SK-N-SH (cell line): ENCODE results near the gene PTPRN. TPM values are rescaled to one million over a fixed set of nuclear protein-coding genes. Genes with fewer than 3 reads are reported as not detected.

Source experiments
- CTCF ChIA-PET: fragments of 300-600, 350-600 bp; formaldehyde crosslinking; extraction: SDS; loops from one replicate; lab custom pipeline; 2021; lab: Yijun Ruan, JAX
- POLR2A ChIA-PET: fragments of 350-600 bp; sonication (Branson Sonifier 250); formaldehyde crosslinking; extraction: SDS; loops from one replicate; lab custom pipeline; 2020; ENCODE audit warnings: antibody characterized with exemption, inconsistent platforms; lab: Yijun Ruan, JAX
- DNase-seq: peaks from one replicate; pipeline ENCODE4 v3.0.0; 2012
- H2AFZ ChIP-seq: fragments of 200-600 bp; sonication (generic); 2 replicates; pipeline ENCODE4 v1.8.1; 2016; ENCODE audit warnings: antibody characterized with exemption, mild to moderate bottlenecking, low read depth
- H3F3A ChIP-seq: fragments of 200-600 bp; sonication (generic); replicated peaks from 2 replicates; pipeline ENCODE3; 2016; ENCODE audit warnings: antibody characterized with exemption, mild to moderate bottlenecking; ENCODE audit not compliant: insufficient read depth
- H3K27ac ChIP-seq, 2 experiments: fragments of 200-500 bp in 1 of 2; fragments of 200-600 bp in 1 of 2; sonication (Bioruptor generic) in 1 of 2; sonication (generic), shearing (Covaris generic) in 1 of 2; 2 replicates each; pipeline versions ENCODE4 v1.5.1 to v1.6.1; 2014 to 2016; ENCODE audit warnings: low read depth in 2 of 2, inconsistent platforms in 1 of 2, low read length in 1 of 2, mild to moderate bottlenecking in 1 of 2, mixed read lengths in 1 of 2
- H3K27me3 ChIP-seq: fragments of 200-600 bp; sonication (generic), shearing (Covaris generic); 2 replicates; pipeline ENCODE4 v1.6.1; 2016; ENCODE audit warnings: mixed run types; ENCODE audit not compliant: insufficient read depth
- H3K36me3 ChIP-seq, 2 experiments: fragments of 200-500 bp in 1 of 2; fragments of 200-600 bp in 1 of 2; sonication (Bioruptor generic) in 1 of 2; sonication (generic) in 1 of 2; replicated peaks in 1 of 2; 2 replicates each; pipeline versions ENCODE3 to v1.5.1; 2014 to 2016; ENCODE audit warnings: low read length in 1 of 2, mild to moderate bottlenecking in 1 of 2; ENCODE audit not compliant: insufficient read depth in 2 of 2, control insufficient read depth in 1 of 2
- H3K4me1 ChIP-seq, 2 experiments: fragments of 200-500 bp in 1 of 2; fragments of 200-600 bp in 1 of 2; sonication (Bioruptor generic) in 1 of 2; sonication (generic), shearing (Covaris generic) in 1 of 2; 2 replicates each; pipeline versions ENCODE4 v1.5.1 to v1.6.1; 2014 to 2016; ENCODE audit warnings: low read depth in 1 of 2, low read length in 1 of 2, mixed run types in 1 of 2; ENCODE audit not compliant: insufficient read depth in 2 of 2, control insufficient read depth in 1 of 2
- H3K4me2 ChIP-seq: fragments of 200-600 bp; sonication (generic), shearing (Covaris generic); 2 replicates; pipeline ENCODE4 v1.6.1; 2017; ENCODE audit warnings: mixed run types
- H3K4me3 ChIP-seq, 2 experiments: fragments of 200-500 bp in 1 of 2; fragments of 200-600 bp in 1 of 2; sonication (Bioruptor generic) in 1 of 2; sonication (generic), shearing (Covaris generic) in 1 of 2; 2 replicates each; pipeline versions ENCODE4 v1.5.1 to v1.8.1; 2014 to 2016; ENCODE audit warnings: low read depth in 2 of 2, inconsistent platforms in 1 of 2, low read length in 1 of 2, mild to moderate bottlenecking in 1 of 2, mixed read lengths in 1 of 2, moderate library complexity in 1 of 2
- H3K79me2 ChIP-seq: fragments of 200-600 bp; sonication (generic); 2 replicates; pipeline ENCODE4 v1.8.1; 2017; ENCODE audit warnings: mild to moderate bottlenecking; ENCODE audit not compliant: insufficient read depth
- H3K9ac ChIP-seq: fragments of 200-600 bp; sonication (generic); 2 replicates; pipeline ENCODE4 v1.6.1; 2017; ENCODE audit warnings: mixed run types
- H3K9me2 ChIP-seq: fragments of 200-600 bp; sonication (generic); 2 replicates; pipeline ENCODE4 v1.6.1; 2017; ENCODE audit warnings: mixed run types
- H3K9me3 ChIP-seq: fragments of 200-600 bp; sonication (generic); 2 replicates; pipeline ENCODE4 v1.6.1; 2017; ENCODE audit warnings: mixed run types, mild to moderate bottlenecking, moderate library complexity
- H4K20me1 ChIP-seq: fragments of 200-600 bp; sonication (generic); 2 replicates; pipeline ENCODE4 v1.6.1; 2017; ENCODE audit warnings: mild to moderate bottlenecking, mixed run types; ENCODE audit not compliant: insufficient read depth
- EP300 ChIP-seq, 2 experiments: IDR thresholded peaks; 2 replicates each; pipeline versions ENCODE4 v1.4.0 to v1.6.1; 2012; ENCODE audit warnings: borderline replicate concordance in 1 of 2, low read depth in 1 of 2, low read length in 1 of 2
- FOSL2 ChIP-seq: IDR thresholded peaks from 2 replicates; pipeline ENCODE4 v1.4.0; 2012; ENCODE audit warnings: low read depth, mild to moderate bottlenecking, moderate library complexity, borderline replicate concordance
- FOXJ3 ChIP-seq: sonication (generic); formaldehyde crosslinking; IDR thresholded peaks from 2 replicates; pipeline ENCODE4 v1.5.1; 2020; ENCODE audit warnings: mild to moderate bottlenecking, missing genetic modification reagents
- FOXM1 ChIP-seq: IDR thresholded peaks from 2 replicates; pipeline ENCODE4 v1.4.0; 2012; ENCODE audit warnings: low read depth, mild to moderate bottlenecking
- GATA2 ChIP-seq: sonication (generic); formaldehyde crosslinking; IDR thresholded peaks from 2 replicates; pipeline ENCODE4 v1.5.0; 2020; ENCODE audit warnings: mild to moderate bottlenecking, missing genetic modification reagents
- NFIC ChIP-seq: IDR thresholded peaks from 2 replicates; pipeline ENCODE4 v1.4.0; 2012; ENCODE audit warnings: borderline replicate concordance
- POLR2AphosphoS5 ChIP-seq: IDR thresholded peaks from 2 replicates; pipeline ENCODE4 v1.6.1; 2012; ENCODE audit warnings: low read depth, low read length
- RFX5 ChIP-seq: IDR thresholded peaks from 2 replicates; pipeline ENCODE4 v1.6.1; 2012; ENCODE audit warnings: mild to moderate bottlenecking, improper control_type of control experiment, low read length
- RXRA ChIP-seq: IDR thresholded peaks from 2 replicates; pipeline ENCODE4 v1.4.0; 2012; ENCODE audit warnings: low read depth, mild to moderate bottlenecking, borderline replicate concordance
- SIN3A ChIP-seq: IDR thresholded peaks from 2 replicates; pipeline ENCODE4 v1.6.1; 2012; ENCODE audit warnings: low read depth, mild to moderate bottlenecking, low read length, moderate library complexity, borderline replicate concordance
- SMC3 ChIP-seq: IDR thresholded peaks from 2 replicates; pipeline ENCODE4 v1.6.1; 2012; ENCODE audit warnings: low read depth, low read length, improper control_type of control experiment
- TAF1 ChIP-seq: IDR thresholded peaks from 2 replicates; pipeline ENCODE4 v1.6.1; 2012; ENCODE audit warnings: low read depth, mild to moderate bottlenecking, low read length, moderate library complexity, borderline replicate concordance
- WGBS: methylation state at CpG from one replicate; pipeline ENCODE4 v1.1.6; 2017; ENCODE audit warnings: low lambda C conversion rate; 5-methylcytosine and 5-hydroxymethylcytosine counted together
- polyA plus RNA-seq, 3 experiments: library from polyadenylated mRNA; depleted of rRNA; stranded (reverse); fragments of >200 nt; gene quantifications; 2 replicates each; pipeline ENCODE4 v1.2.3, GENCODE V29; 2012
- TF ChIP-seq, protein P1 (sequence below): fragments of 150-350 bp; IDR thresholded peaks from 2 replicates; pipeline ENCODE4 v1.6.1; 2017; ENCODE audit warnings: antibody characterized with exemption, low read length, low read depth, borderline replicate concordance
- TF ChIP-seq, protein P2 (sequence below): IDR thresholded peaks from 2 replicates; pipeline ENCODE4 v1.6.1; 2012; ENCODE audit warnings: mild to moderate bottlenecking, low read depth, low read length, moderate library complexity
- TF ChIP-seq, protein P3 (sequence below): fragments of 200-600 bp; sonication (generic); IDR thresholded peaks from 2 replicates; pipeline ENCODE4 v1.6.1; 2017; ENCODE audit warnings: antibody characterized with exemption, mild to moderate bottlenecking, moderate library complexity
- TF ChIP-seq, protein P4 (sequence below): IDR thresholded peaks from 2 replicates; pipeline ENCODE4 v1.4.0; 2012; ENCODE audit warnings: low read depth, borderline replicate concordance
- TF ChIP-seq, protein P5 (sequence below): IDR thresholded peaks from 2 replicates; pipeline ENCODE4 v1.4.0; 2012; ENCODE audit warnings: low read depth, borderline replicate concordance

PTPRN gene
- polyA plus RNA-seq, 1 of the 3 experiments (the other 2 are of a cell fraction): 9.5 TPM

DNA sequence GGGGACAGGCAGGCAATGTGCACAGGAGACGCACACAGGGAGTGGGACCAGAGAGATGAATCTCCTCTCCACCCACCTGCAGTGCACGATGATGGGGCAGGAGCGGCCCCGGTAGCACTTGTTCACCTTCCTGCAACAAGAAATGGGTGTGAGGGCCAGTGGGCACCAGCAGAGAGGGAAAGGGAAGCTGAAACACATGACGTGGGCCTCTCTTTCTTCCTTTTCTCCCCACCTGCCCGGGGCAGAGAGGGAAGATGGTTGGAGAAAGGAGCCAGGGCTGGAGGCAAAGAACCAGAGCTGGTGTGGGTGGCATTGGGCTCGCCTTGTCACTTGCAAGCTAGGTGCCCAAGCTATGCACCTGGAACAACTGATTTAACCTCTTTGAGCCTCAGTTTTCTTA lies 17.8 kb downstream of the PTPRN start (continued):
- no peak for TF ChIP-seq TAF1

DNA sequence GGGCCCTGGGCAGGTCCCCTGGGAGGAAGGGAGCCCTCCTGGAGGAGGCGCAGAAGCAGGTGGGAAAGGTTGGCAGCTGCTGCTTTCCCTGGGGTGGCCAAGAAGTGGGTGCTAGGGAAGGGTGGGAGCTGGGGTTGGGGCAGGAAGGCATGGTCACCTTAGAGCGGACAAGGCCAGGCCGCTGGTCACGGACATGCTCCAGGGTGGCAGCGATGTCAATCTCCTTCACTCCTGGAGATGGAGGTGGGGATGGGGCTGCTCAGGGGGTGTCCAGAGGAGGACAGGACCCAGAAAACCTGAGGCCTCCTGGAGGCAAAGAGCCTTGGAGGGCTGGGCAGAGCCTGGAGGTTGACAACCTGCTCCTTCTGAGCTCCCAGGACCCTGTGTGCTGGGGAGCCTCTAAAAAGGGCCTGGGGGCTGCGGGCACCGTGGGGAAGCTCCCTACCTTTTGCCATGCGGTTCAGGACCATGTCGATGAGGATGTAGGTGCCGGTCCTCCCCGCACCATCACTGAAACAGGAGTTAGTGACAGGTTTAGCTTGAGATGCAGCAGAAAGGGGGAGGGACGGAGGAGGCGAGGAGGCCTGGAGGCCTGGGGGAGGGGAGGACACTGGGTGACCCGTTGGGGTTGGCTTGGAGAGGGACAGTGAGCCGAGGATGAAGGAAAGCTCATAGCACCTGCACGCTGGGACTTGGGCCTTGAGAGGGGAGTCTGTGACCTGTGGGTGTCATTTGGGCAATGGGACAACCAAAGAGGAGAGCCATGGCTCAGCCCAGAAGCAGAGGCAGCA lies 18.6 kb downstream of the PTPRN start:
- DNase-seq: no peak
- 89% methylated on average over 15 of the region's 16 CpGs for WGBS
- POLR2A ChIA-PET: no interaction called here
- H3K27me3 ChIP-seq: no peaks in the 10 kb centered on the region
- H3K9me3 ChIP-seq: no peaks in the 10 kb centered on the region
- no peaks in the 10 kb centered on the region for H3K79me2 ChIP-seq
- H3K4me3 ChIP-seq: no peak overlapping the region
- peak overlapping the region; percentile 66; the same call in 1 of the 2 replicates for H3K4me2 ChIP-seq
- TF ChIP-seq, protein P1, sequence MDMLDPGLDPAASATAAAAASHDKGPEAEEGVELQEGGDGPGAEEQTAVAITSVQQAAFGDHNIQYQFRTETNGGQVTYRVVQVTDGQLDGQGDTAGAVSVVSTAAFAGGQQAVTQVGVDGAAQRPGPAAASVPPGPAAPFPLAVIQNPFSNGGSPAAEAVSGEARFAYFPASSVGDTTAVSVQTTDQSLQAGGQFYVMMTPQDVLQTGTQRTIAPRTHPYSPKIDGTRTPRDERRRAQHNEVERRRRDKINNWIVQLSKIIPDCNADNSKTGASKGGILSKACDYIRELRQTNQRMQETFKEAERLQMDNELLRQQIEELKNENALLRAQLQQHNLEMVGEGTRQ: no peak
- no peak for TF ChIP-seq FOXJ3 (CRISPR knock-in tag)
- no peak for TF ChIP-seq FOXM1
- TF ChIP-seq, protein P2, sequence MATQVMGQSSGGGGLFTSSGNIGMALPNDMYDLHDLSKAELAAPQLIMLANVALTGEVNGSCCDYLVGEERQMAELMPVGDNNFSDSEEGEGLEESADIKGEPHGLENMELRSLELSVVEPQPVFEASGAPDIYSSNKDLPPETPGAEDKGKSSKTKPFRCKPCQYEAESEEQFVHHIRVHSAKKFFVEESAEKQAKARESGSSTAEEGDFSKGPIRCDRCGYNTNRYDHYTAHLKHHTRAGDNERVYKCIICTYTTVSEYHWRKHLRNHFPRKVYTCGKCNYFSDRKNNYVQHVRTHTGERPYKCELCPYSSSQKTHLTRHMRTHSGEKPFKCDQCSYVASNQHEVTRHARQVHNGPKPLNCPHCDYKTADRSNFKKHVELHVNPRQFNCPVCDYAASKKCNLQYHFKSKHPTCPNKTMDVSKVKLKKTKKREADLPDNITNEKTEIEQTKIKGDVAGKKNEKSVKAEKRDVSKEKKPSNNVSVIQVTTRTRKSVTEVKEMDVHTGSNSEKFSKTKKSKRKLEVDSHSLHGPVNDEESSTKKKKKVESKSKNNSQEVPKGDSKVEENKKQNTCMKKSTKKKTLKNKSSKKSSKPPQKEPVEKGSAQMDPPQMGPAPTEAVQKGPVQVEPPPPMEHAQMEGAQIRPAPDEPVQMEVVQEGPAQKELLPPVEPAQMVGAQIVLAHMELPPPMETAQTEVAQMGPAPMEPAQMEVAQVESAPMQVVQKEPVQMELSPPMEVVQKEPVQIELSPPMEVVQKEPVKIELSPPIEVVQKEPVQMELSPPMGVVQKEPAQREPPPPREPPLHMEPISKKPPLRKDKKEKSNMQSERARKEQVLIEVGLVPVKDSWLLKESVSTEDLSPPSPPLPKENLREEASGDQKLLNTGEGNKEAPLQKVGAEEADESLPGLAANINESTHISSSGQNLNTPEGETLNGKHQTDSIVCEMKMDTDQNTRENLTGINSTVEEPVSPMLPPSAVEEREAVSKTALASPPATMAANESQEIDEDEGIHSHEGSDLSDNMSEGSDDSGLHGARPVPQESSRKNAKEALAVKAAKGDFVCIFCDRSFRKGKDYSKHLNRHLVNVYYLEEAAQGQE: no peak
- no peak for TF ChIP-seq EP300 (IDR thresholded peaks at IDR 0.05; ENCODE audit: borderline replicate concordance in 1 of 2, low read depth in 1 of 2, low read length in 1 of 2)
- TF ChIP-seq FOSL2: no peak
- TF ChIP-seq, protein P3, sequence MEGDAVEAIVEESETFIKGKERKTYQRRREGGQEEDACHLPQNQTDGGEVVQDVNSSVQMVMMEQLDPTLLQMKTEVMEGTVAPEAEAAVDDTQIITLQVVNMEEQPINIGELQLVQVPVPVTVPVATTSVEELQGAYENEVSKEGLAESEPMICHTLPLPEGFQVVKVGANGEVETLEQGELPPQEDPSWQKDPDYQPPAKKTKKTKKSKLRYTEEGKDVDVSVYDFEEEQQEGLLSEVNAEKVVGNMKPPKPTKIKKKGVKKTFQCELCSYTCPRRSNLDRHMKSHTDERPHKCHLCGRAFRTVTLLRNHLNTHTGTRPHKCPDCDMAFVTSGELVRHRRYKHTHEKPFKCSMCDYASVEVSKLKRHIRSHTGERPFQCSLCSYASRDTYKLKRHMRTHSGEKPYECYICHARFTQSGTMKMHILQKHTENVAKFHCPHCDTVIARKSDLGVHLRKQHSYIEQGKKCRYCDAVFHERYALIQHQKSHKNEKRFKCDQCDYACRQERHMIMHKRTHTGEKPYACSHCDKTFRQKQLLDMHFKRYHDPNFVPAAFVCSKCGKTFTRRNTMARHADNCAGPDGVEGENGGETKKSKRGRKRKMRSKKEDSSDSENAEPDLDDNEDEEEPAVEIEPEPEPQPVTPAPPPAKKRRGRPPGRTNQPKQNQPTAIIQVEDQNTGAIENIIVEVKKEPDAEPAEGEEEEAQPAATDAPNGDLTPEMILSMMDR: no peak
- no peak for TF ChIP-seq NFIC
- TF ChIP-seq, protein P4, sequence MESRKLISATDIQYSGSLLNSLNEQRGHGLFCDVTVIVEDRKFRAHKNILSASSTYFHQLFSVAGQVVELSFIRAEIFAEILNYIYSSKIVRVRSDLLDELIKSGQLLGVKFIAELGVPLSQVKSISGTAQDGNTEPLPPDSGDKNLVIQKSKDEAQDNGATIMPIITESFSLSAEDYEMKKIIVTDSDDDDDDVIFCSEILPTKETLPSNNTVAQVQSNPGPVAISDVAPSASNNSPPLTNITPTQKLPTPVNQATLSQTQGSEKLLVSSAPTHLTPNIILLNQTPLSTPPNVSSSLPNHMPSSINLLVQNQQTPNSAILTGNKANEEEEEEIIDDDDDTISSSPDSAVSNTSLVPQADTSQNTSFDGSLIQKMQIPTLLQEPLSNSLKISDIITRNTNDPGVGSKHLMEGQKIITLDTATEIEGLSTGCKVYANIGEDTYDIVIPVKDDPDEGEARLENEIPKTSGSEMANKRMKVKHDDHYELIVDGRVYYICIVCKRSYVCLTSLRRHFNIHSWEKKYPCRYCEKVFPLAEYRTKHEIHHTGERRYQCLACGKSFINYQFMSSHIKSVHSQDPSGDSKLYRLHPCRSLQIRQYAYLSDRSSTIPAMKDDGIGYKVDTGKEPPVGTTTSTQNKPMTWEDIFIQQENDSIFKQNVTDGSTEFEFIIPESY: no peak
- no peak for TF ChIP-seq RFX5
- no peak for TF ChIP-seq RXRA
- no peak for TF ChIP-seq SIN3A
- no peak for TF ChIP-seq SMC3
- TF ChIP-seq, protein P5, sequence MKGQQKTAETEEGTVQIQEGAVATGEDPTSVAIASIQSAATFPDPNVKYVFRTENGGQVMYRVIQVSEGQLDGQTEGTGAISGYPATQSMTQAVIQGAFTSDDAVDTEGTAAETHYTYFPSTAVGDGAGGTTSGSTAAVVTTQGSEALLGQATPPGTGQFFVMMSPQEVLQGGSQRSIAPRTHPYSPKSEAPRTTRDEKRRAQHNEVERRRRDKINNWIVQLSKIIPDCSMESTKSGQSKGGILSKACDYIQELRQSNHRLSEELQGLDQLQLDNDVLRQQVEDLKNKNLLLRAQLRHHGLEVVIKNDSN: no peak
- no peak for TF ChIP-seq TAF1
- TF ChIP-seq POLR2AphosphoS5: no peak
- TF ChIP-seq GATA2 (CRISPR knock-in tag): no peak
- no peak overlapping the region for H3K9ac ChIP-seq
- peaks cover 12% of the 10 kb centered on the region for H3F3A ChIP-seq
- no peaks in the 10 kb centered on the region for H3K9me2 ChIP-seq
- H3K27ac ChIP-seq: no peak overlapping the region
- no peak overlapping the region for H2AFZ ChIP-seq
- H3K4me1 ChIP-seq: peaks cover 8% of the 10 kb centered on the region in 2 experiments; a peak in 1 of 4 replicates
- CTCF ChIA-PET: interaction anchor here (1.9 to 9.0 kb wide), 4 partner anchors 11 to 131 kb away, joined by 6 to 312 read pairs (median 46); partner anchors contain the start of genes CNPPD1, DNAJB2, NHEJ1 and SLC23A3
- H3K36me3 ChIP-seq: no peaks in the 10 kb centered on the region
- no peaks in the 10 kb centered on the region for H4K20me1 ChIP-seq
